HepG2 (cell line): ENCODE results near the gene SLC16A3. TPM values are rescaled to one million over a fixed set of nuclear protein-coding genes. Genes with fewer than 3 reads are reported as not detected.

Experiments
- ATF7 ChIP-seq, 2 experiments: fragments of 450-650 bp in 1 of 2; sonication (generic) in 1 of 2; formaldehyde crosslinking in 1 of 2; IDR thresholded peaks; 2 replicates each; pipeline versions ENCODE4 v1.4.0 to v1.6.1; 2016 to 2020; ENCODE audit warnings: antibody characterized with exemption in 1 of 2, mild to moderate bottlenecking in 1 of 2, missing genetic modification reagents in 1 of 2
- CBX1 ChIP-seq: IDR thresholded peaks from one replicate; pipeline ENCODE4 v1.6.1; 2016; ENCODE audit warnings: antibody characterized with exemption, low read depth
- HHEX ChIP-seq: IDR thresholded peaks from 2 replicates; pipeline ENCODE4 v1.6.1; 2016; ENCODE audit warnings: control low read depth
- HNF4G ChIP-seq, 2 experiments: sonication (generic) in 1 of 2; formaldehyde crosslinking in 1 of 2; IDR thresholded peaks; 2 replicates each; pipeline versions ENCODE4 v1.4.0 to v1.6.1; 2011 to 2020; ENCODE audit warnings: borderline replicate concordance in 2 of 2, low read depth in 2 of 2, mild to moderate bottlenecking in 2 of 2, low read length in 1 of 2, missing genetic modification reagents in 1 of 2, moderate library complexity in 1 of 2
- HOXA9 ChIP-seq: sonication (generic); formaldehyde crosslinking; IDR thresholded peaks from 2 replicates; pipeline ENCODE4 v1.8.1; 2022; ENCODE audit warnings: missing genetic modification reagents, mild to moderate bottlenecking, moderate library complexity, borderline replicate concordance
- KLF16 ChIP-seq, 2 experiments: sonication (generic) in 1 of 2; formaldehyde crosslinking in 1 of 2; IDR thresholded peaks; 2 replicates each; pipeline versions ENCODE4 v1.6.1 to v1.8.0; 2016 to 2023; ENCODE audit warnings: missing genetic modification reagents in 2 of 2, missing compliant biosample characterization in 1 of 2
- MLLT10 ChIP-seq: sonication (generic); formaldehyde crosslinking; IDR thresholded peaks from 2 replicates; pipeline ENCODE4 v1.4.0; 2020; ENCODE audit warnings: missing genetic modification reagents
- NFYB ChIP-seq: sonication (generic); formaldehyde crosslinking; IDR thresholded peaks from 2 replicates; pipeline ENCODE4 v1.4.0; 2020; ENCODE audit warnings: missing genetic modification reagents
- PAX8 ChIP-seq: sonication (generic); formaldehyde crosslinking; IDR thresholded peaks from 2 replicates; pipeline ENCODE4 v1.8.0; 2022; ENCODE audit warnings: mild to moderate bottlenecking, missing genetic modification reagents, borderline replicate concordance
- SOX5 ChIP-seq: IDR thresholded peaks from 2 replicates; pipeline ENCODE4 v1.6.1; 2016; ENCODE audit warnings: borderline replicate concordance
- SOX6 ChIP-seq, 2 experiments: fragments of 450-650 bp in 1 of 2; sonication (generic) in 1 of 2; formaldehyde crosslinking in 1 of 2; IDR thresholded peaks; 2 replicates each; pipeline versions ENCODE4 v1.4.0 to v1.6.1; 2017 to 2020; ENCODE audit warnings: antibody characterized with exemption in 1 of 2, mild to moderate bottlenecking in 1 of 2, missing genetic modification reagents in 1 of 2
- SP5 ChIP-seq: IDR thresholded peaks from 2 replicates; pipeline ENCODE4 v1.6.1; 2016; ENCODE audit warnings: low read depth, borderline replicate concordance
- SUZ12 ChIP-seq: fragments of 150-350 bp; IDR thresholded peaks from 2 replicates; pipeline ENCODE4 v1.6.1; 2014; ENCODE audit warnings: low read depth, low read length
- U2AF2 ChIP-seq: fragments of 200-400 bp; formaldehyde crosslinking; IDR thresholded peaks from 2 replicates; pipeline ENCODE4 v1.6.1; 2017; ENCODE audit warnings: low read depth, mild to moderate bottlenecking, low read length
- ZFP36L1 ChIP-seq: sonication (generic); formaldehyde crosslinking; IDR thresholded peaks from 2 replicates; pipeline ENCODE4 v1.8.0; 2022; ENCODE audit warnings: mild to moderate bottlenecking, missing genetic modification reagents, moderate library complexity
- ZFP82 ChIP-seq: sonication (generic); formaldehyde crosslinking; IDR thresholded peaks from 2 replicates; pipeline ENCODE4 v1.5.1; 2020; ENCODE audit warnings: mild to moderate bottlenecking, missing genetic modification reagents, borderline replicate concordance
- ZNF253 ChIP-seq: sonication (generic); formaldehyde crosslinking; IDR thresholded peaks from 2 replicates; pipeline ENCODE4 v1.8.0; 2022; ENCODE audit warnings: mild to moderate bottlenecking, missing genetic modification reagents, borderline replicate concordance
- ZNF264 ChIP-seq: sonication (generic); formaldehyde crosslinking; IDR thresholded peaks from 2 replicates; pipeline ENCODE4 v1.4.0; 2020; ENCODE audit warnings: missing genetic modification reagents
- ZNF329 ChIP-seq: sonication (generic); formaldehyde crosslinking; IDR thresholded peaks from 2 replicates; pipeline ENCODE4 v1.9.0; 2021; ENCODE audit warnings: low read depth, mild to moderate bottlenecking, missing genetic modification reagents
- ZNF331 ChIP-seq: sonication (generic); formaldehyde crosslinking; IDR thresholded peaks from 2 replicates; pipeline ENCODE4 v1.4.0; 2020; ENCODE audit warnings: missing genetic modification reagents
- ZNF484 ChIP-seq: sonication (generic); formaldehyde crosslinking; IDR thresholded peaks from 2 replicates; pipeline ENCODE4 v1.5.1; 2020; ENCODE audit warnings: mild to moderate bottlenecking, low read depth, missing genetic modification reagents, borderline replicate concordance
- ZNF615 ChIP-seq: sonication (generic); formaldehyde crosslinking; IDR thresholded peaks from 2 replicates; pipeline ENCODE4 v1.5.0; 2020; ENCODE audit warnings: mild to moderate bottlenecking, missing genetic modification reagents, borderline replicate concordance
- ZNF674 ChIP-seq: sonication (generic); formaldehyde crosslinking; IDR thresholded peaks from 2 replicates; pipeline ENCODE4 v1.5.0; 2020; ENCODE audit warnings: low read depth, mild to moderate bottlenecking, missing genetic modification reagents
- ZNF83 ChIP-seq: sonication (generic); formaldehyde crosslinking; IDR thresholded peaks from 2 replicates; pipeline ENCODE4 v1.4.0; 2020; ENCODE audit warnings: missing genetic modification reagents, mild to moderate bottlenecking, borderline replicate concordance
- polyA plus RNA-seq, 8 experiments: library from polyadenylated mRNA; depleted of rRNA in 3 of 8; stranded (reverse) in 7 of 8; unstranded in 1 of 8; fragments of >200 nt; fragmentation: Illumina TruSeq in 4 of 8; extraction: Trizol in 4 of 8; gene quantifications; 2 replicates each; pipeline versions ENCODE4 v1.2.1 to v1.2.3, GENCODE V29; 2011 to 2016; ENCODE audit warnings: low read depth in 4 of 8, missing spikeins in 1 of 8, mixed read lengths in 1 of 8; ENCODE audit not compliant: insufficient read depth in 1 of 8
- total RNA-seq, 5 experiments: library from RNA; depleted of rRNA; stranded (reverse); fragments of >200 nt; fragmentation: Illumina TruSeq; extraction: Trizol; gene quantifications; 2 replicates each; pipeline ENCODE4 v1.2.3, GENCODE V29; 2016; ENCODE audit warnings: low read depth in 1 of 5
- TF ChIP-seq, protein P1 (sequence below): sonication (generic); formaldehyde crosslinking; IDR thresholded peaks from 2 replicates; pipeline ENCODE4 v1.4.0; 2020; ENCODE audit warnings: missing genetic modification reagents, low read depth, mild to moderate bottlenecking, borderline replicate concordance
- TF ChIP-seq, protein P2 (sequence below): sonication (generic); formaldehyde crosslinking; IDR thresholded peaks from 2 replicates; pipeline ENCODE4 v1.8.0; 2022; ENCODE audit warnings: mild to moderate bottlenecking, missing genetic modification reagents; ENCODE audit not compliant: insufficient replicate concordance

The SLC16A3 gene
- total and polyA plus RNA-seq, 2 of the 13 experiments (the other 11 are each of a cell fraction or from before 2014, with no cell fraction given) = 242 to 349 TPM

DNA sequence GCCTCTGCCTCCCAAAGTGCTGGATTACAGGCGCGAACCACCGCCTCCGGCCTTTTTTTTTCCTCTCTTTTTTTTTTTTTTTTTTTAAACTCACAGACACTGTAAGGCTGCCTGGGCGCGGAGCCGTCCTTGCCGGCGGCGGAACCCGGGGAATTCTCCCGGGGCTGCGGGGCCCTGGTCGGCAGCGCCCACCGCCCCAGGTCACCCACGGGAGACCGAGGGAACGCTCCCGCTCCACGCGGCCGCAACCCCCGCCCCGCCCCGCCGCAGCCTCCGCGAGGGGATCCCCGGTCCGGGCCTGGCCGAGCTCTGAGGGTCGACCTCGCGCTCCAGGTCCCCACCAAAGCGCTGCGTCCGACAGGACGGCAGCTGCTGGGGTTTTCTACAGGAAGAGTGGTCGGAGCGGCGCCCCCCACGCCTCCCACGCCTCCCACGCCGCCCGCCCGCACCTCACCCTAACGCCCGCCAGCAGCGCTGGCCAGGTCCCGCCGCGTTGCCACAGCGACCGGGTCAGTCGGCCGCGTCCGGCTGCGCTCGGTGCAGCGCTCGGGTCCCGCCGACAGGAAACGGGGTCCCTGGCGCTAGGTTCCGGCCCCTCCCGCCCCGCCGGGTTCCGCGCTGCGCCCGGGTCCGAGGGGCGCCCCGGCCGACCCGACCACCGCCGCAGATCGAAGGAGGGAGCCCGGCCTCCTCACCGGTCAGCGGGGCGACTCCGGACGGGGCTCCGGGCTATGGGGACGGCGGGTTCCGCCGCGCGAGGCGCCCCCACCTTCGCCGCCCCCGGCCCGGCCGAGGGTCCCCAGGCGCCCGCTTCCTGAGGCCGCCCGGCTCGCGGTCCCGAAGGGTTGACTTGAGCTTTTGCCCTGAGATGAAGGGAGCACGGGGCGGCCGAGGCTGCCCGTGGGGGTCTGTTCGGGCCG, 16.3 kb upstream of the SLC16A3 start, which contains the start of gene CCDC57 (continued):
- TF ChIP-seq ZNF329 = peak; percentile 90
- no peak for TF ChIP-seq ZNF484 (CRISPR knock-in tag)
- no peak for TF ChIP-seq ZNF615 (CRISPR knock-in tag)
- TF ChIP-seq SOX6 (IDR thresholded peaks at IDR 0.05) = no peak
- TF ChIP-seq SOX6 (CRISPR knock-in tag; IDR thresholded peaks at IDR 0.05) = no peak; the same call in 1 of the 2 replicates
- TF ChIP-seq, protein P1, sequence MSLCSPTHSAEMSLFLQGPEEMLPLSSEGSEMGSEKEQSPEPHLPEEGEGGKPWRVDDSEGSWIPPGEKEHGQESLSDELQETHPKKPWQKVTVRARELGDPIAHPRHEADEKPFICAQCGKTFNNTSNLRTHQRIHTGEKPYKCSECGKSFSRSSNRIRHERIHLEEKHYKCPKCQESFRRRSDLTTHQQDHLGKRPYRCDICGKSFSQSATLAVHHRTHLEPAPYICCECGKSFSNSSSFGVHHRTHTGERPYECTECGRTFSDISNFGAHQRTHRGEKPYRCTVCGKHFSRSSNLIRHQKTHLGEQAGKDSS (CRISPR knock-in tag) = peak; percentile 82; the same call in 1 of the 2 replicates
- TF ChIP-seq ZNF253 (CRISPR knock-in tag) = no peak; the same call in 1 of the 2 replicates
- TF ChIP-seq SUZ12 = no peak
- TF ChIP-seq NFYB = no peak
- TF ChIP-seq, protein P2, sequence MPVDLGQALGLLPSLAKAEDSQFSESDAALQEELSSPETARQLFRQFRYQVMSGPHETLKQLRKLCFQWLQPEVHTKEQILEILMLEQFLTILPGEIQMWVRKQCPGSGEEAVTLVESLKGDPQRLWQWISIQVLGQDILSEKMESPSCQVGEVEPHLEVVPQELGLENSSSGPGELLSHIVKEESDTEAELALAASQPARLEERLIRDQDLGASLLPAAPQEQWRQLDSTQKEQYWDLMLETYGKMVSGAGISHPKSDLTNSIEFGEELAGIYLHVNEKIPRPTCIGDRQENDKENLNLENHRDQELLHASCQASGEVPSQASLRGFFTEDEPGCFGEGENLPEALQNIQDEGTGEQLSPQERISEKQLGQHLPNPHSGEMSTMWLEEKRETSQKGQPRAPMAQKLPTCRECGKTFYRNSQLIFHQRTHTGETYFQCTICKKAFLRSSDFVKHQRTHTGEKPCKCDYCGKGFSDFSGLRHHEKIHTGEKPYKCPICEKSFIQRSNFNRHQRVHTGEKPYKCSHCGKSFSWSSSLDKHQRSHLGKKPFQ (CRISPR knock-in tag) = peak; percentile 54
- peak; percentile 78; the same call in 1 of the 2 replicates for TF ChIP-seq PAX8 (CRISPR knock-in tag)
- TF ChIP-seq ZNF331 (CRISPR knock-in tag) = peak; percentile 78
- no peak for TF ChIP-seq ATF7 (IDR thresholded peaks at IDR 0.05)
- no peak for TF ChIP-seq ATF7 (CRISPR knock-in tag; IDR thresholded peaks at IDR 0.05)
- peak; percentile 81; the same call in 1 of the 2 replicates for TF ChIP-seq ZFP36L1
- TF ChIP-seq ZNF83 (CRISPR knock-in tag) = 0 out of 2 replicates have a peak, but pooled peaks have one; percentile 88
- TF ChIP-seq ZFP82 = peak; percentile 77
- no peak for TF ChIP-seq SP5 (CRISPR knock-in tag)
- peak; percentile 93; the same call in 1 of the 2 replicates for TF ChIP-seq U2AF2
- TF ChIP-seq ZNF674 = peak; percentile 9; the same call in 1 of the 2 replicates
- TF ChIP-seq KLF16 (CRISPR knock-in tag; IDR thresholded peaks at IDR 0.05) = peak in 1 of 2 experiments; percentile 90; a peak in 2 of 4 replicates
- 0 out of 2 replicates have a peak, but pooled peaks have one; percentile 12 for TF ChIP-seq SOX5 (CRISPR knock-in tag)
- no peak for TF ChIP-seq MLLT10 (CRISPR knock-in tag)
- TF ChIP-seq CBX1 = peak; percentile 87
- no peak for TF ChIP-seq HHEX (CRISPR knock-in tag)
- TF ChIP-seq HOXA9 (CRISPR knock-in tag) = 0 out of 2 replicates have a peak, but pooled peaks have one; percentile 77
- peak; percentile 67; the same call in 1 of the 2 replicates for TF ChIP-seq HNF4G (IDR thresholded peaks at IDR 0.05; ENCODE audit: borderline replicate concordance, low read depth, low read length)
- TF ChIP-seq HNF4G (CRISPR knock-in tag; IDR thresholded peaks at IDR 0.05; ENCODE audit: borderline replicate concordance, low read depth) = peak; percentile 67; the same call in 1 of the 2 replicates
- TF ChIP-seq ZNF264 (CRISPR knock-in tag) = no peak
